HG03159 (cell line): Measurements from ENCODE around the gene CTXN1.

Experiments
- ATAC-seq: cut with Tn5 transposase; IDR thresholded peaks from one replicate; pipeline ENCODE4 v1.9.1; 2021; ENCODE audit warnings: mild to moderate bottlenecking, moderate library complexity; ENCODE audit not compliant: unreplicated experiment

Gene CTXN1

GRCh38 chr19:7915250-7916102, 10.5 kb downstream of the CTXN1 start:
- no peak for ATAC-seq

- no peak for ATAC-seq
Measured at GRCh38 chr19:7914598-7915045, 11.3 kb downstream of the CTXN1 start, which contains the start of gene TGFBR3L. Gene TGFBR3L (plus strand): TSS chr19:7914830.

GRCh38 chr19:7914099-7914498, 11.8 kb downstream of the CTXN1 start:
- ATAC-seq: no peak

GRCh38 chr19:7913652-7914051, 12.3 kb downstream of the CTXN1 start:
- ATAC-seq: no peak

GRCh38 chr19:7912697-7913564, 13.0 kb downstream of the CTXN1 start:
- no peak for ATAC-seq

GRCh38 chr19:7912144-7912696, 13.7 kb downstream of the CTXN1 start:
- ATAC-seq: no peak

GRCh38 chr19:7911508-7912143, 14.3 kb downstream of the CTXN1 start:
- no peak for ATAC-seq

GRCh38 chr19:7910321-7911161, 15.4 kb downstream of the CTXN1 start:
- ATAC-seq: no peak

- no peak for ATAC-seq
Measured at GRCh38 chr19:7909471-7910067, 16.4 kb downstream of the CTXN1 start.

- no peak for ATAC-seq
Measured at GRCh38 chr19:7908742-7909461, 17.0 kb downstream of the CTXN1 start.

GRCh38 chr19:7908078-7908699, 17.7 kb downstream of the CTXN1 start:
- no peak for ATAC-seq

- ATAC-seq: no peak
Measured at GRCh38 chr19:7907544-7907943, 18.4 kb downstream of the CTXN1 start.

- ATAC-seq: no peak
Measured at GRCh38 chr19:7907122-7907521, 18.8 kb downstream of the CTXN1 start.

GRCh38 chr19:7905859-7906258, 20.1 kb downstream of the CTXN1 start:
- no peak for ATAC-seq

- no peak for ATAC-seq
Measured at GRCh38 chr19:7905268-7905667, 20.7 kb downstream of the CTXN1 start.

GRCh38 chr19:7904074-7905020, 21.6 kb downstream of the CTXN1 start:
- ATAC-seq: peak; percentile 37
